ENCODE measurements around the gene LRP5. TPM values are rescaled to one million over a fixed set of nuclear protein-coding genes. Genes with fewer than 3 reads are reported as not detected.

LRP5 gene
- total RNA-seq, 2 experiments from 2014 or later, result 10.5 to 15.3 TPM

DNA sequence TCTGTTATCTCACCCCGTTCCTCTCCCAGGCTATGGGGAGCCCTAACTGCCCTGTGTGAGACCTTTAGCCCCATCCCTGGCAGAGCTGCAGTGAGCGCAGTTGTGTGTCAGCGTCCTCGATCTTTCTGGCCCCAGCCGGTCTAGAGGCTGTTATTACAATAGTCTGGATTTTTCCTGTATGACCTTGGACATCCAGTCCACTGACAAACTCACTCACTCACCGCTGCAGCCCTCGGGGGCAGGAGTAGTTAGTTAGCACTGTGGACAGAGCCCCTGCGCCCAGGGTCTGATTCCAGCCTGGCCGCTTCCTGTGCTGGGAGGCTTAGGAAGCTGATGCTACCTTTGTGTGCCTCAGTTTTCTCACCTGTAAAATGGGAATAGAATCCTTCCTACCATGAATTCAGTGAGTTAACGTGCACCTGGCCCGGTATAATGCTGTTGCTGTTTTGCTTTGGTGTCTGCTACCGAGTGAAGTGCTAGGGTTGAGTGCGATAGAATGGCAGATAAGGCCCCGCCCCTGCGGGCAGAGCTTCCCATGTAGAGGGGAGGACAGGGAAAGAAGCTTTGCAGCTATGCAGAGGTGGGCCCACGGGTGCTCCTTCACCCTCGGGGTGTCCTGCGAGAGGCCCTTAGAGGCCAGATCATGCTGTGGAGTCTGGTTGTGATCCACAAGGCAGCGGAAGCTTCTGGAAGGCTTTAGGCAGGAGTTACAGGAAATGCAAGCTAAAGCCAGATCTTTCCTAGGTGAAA lies 3.0 kb downstream of the LRP5 start:
- peaks cover 2% of the 10 kb centered on the region for H3K27me3 Mint-ChIP-seq
- intact Hi-C loops (cut with micrococcal nuclease), result loop anchor here (10.0 kb wide), 1 partner anchor 69 kb away; no protein-coding TSS in a partner anchor
- POLR2A ChIA-PET, result interaction anchor here (1.1 kb wide), 1 partner anchor 8 kb away, joined by 3 read pairs; no protein-coding TSS in a partner anchor
- DNase-seq, result no peak
- no peaks in the 10 kb centered on the region for H3K9me3 Mint-ChIP-seq
- no peak overlapping the region for H3K4me3 Mint-ChIP-seq
- CTCF ChIA-PET, result interaction anchor here (0.6 to 1.7 kb wide), 2 partner anchors 20 to 53 kb away, joined by 3 to 6 read pairs; no protein-coding TSS in a partner anchor
- H3K4me1 Mint-ChIP-seq (ENCODE audit: low read depth), result peaks cover 11% of the 10 kb centered on the region
- TF ChIP-seq, protein P1, sequence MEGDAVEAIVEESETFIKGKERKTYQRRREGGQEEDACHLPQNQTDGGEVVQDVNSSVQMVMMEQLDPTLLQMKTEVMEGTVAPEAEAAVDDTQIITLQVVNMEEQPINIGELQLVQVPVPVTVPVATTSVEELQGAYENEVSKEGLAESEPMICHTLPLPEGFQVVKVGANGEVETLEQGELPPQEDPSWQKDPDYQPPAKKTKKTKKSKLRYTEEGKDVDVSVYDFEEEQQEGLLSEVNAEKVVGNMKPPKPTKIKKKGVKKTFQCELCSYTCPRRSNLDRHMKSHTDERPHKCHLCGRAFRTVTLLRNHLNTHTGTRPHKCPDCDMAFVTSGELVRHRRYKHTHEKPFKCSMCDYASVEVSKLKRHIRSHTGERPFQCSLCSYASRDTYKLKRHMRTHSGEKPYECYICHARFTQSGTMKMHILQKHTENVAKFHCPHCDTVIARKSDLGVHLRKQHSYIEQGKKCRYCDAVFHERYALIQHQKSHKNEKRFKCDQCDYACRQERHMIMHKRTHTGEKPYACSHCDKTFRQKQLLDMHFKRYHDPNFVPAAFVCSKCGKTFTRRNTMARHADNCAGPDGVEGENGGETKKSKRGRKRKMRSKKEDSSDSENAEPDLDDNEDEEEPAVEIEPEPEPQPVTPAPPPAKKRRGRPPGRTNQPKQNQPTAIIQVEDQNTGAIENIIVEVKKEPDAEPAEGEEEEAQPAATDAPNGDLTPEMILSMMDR (IDR thresholded peaks at IDR 0.05), result no peak
- H3K36me3 Mint-ChIP-seq (ENCODE audit: low read depth), result no peaks in the 10 kb centered on the region
- no peak for ATAC-seq
- no peak overlapping the region for H3K27ac Mint-ChIP-seq

DNA sequence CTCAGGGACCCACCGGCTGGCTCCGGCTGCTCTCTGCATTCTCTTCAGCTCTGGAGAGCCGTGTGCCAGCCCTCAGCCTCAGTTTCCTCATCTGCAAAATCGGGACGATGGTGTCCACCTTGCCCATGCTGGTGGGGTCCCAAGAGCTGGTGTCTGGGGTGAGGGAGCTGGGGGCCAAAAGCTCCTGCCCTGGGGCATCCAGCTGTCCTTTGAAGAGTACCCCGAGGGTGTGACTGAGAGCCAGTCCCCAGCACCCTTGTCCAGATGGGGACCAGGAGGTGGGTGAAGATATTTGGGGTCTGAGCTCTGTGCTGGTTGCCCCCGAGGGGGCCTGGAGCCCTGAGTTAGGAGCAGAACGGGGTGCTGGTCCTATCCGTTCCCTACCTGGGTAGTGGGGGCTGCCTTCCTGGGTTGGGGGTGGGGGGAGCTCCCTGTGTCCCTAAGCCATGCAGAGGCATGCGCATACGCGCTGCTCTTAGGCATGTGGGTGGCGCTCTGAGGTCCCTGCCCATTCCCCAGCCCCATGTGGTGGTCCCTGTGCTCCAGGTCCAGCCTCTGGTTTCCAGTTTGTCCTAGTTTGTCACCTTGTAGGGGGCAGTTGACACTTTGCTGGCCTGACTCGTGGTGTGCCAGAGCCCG lies 4.9 kb downstream of the LRP5 start:
- TF ChIP-seq, protein P1 (IDR thresholded peaks at IDR 0.05), result no peak
- ChIA-PET POLR2A (no interaction called here), CTCF (interaction anchor here (0.8 kb wide), 1 partner anchor 60 kb away, joined by 3 read pairs; no protein-coding TSS in a partner anchor)
- H3K4me1 Mint-ChIP-seq (ENCODE audit: low read depth), result peaks cover 11% of the 10 kb centered on the region
- H3K27ac Mint-ChIP-seq, result no peak overlapping the region
- ATAC-seq (no peak), DNase-seq (no peak)
- H3K36me3 Mint-ChIP-seq (ENCODE audit: low read depth), result no peaks in the 10 kb centered on the region
- no peak overlapping the region for H3K4me3 Mint-ChIP-seq
- peaks cover 2% of the 10 kb centered on the region for H3K27me3 Mint-ChIP-seq
- intact Hi-C loops (cut with micrococcal nuclease), result loop anchor here (10.0 kb wide), 1 partner anchor 68 kb away; no protein-coding TSS in a partner anchor
- no peaks in the 10 kb centered on the region for H3K9me3 Mint-ChIP-seq

DNA sequence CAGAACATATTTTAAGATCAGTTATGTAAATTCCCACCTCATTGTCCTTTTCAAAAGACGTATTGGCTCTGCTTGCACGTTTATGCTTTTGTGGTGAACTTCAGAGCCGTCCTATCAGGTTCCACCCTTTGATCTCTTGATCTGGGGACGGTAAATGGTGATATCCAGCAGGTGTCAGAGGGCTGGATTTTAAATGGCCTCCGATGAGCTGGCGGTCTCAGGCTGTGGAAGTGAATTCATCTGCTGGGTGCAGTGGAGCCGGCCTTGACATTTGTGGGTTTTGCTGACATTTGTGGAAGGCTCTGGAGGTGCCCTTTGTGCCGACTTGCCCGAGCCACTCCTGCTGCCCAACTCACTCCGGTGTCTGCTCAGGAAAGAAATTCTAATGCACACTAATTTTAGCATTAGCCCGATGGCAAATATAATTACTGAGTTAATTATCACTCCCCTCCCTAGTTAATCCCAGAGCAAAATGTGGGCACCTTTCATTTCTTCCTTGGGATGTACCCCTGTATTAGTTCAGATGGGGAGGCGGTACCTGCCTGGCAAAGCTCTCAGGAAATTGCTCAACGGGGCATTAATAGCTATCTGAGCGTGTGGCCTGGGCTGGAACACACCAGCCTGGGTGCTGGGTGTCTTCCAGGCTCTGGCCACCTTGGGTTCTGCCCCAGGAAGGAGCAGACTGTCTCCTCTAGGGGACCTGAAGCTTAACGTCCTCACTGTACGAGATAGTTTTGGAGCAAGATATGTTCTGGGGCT lies 9.1 kb downstream of the LRP5 start:
- no peaks in the 10 kb centered on the region for H3K4me1 Mint-ChIP-seq (ENCODE audit: low read depth)
- POLR2A ChIA-PET, result interaction anchor here (0.8 kb wide), 1 partner anchor 10 kb away, joined by 3 read pairs; no protein-coding TSS in a partner anchor
- intact Hi-C loops (cut with micrococcal nuclease), result no loop called here
- H3K4me3 Mint-ChIP-seq, result no peak overlapping the region
- H3K27me3 Mint-ChIP-seq, result no peaks in the 10 kb centered on the region
- CTCF ChIA-PET, result no interaction called here
- no peaks in the 10 kb centered on the region for H3K36me3 Mint-ChIP-seq (ENCODE audit: low read depth)
- H3K27ac Mint-ChIP-seq, result no peak overlapping the region
- no peak for ATAC-seq
- H3K9me3 Mint-ChIP-seq, result no peaks in the 10 kb centered on the region
- DNase-seq, result no peak
- TF ChIP-seq, protein P1 (IDR thresholded peaks at IDR 0.05), result no peak

- ChIA-PET POLR2A (interaction anchor here (0.8 kb wide), 1 partner anchor 9 kb away, joined by 3 read pairs; no protein-coding TSS in a partner anchor), CTCF (no interaction called here)
- Mint-ChIP-seq H3K27me3 (no peaks in the 10 kb centered on the region), H3K27ac (no peak overlapping the region), H3K4me1 (ENCODE audit: low read depth) (no peaks in the 10 kb centered on the region), H3K36me3 (ENCODE audit: low read depth) (no peaks in the 10 kb centered on the region), H3K4me3 (no peak overlapping the region), H3K9me3 (no peaks in the 10 kb centered on the region)
- TF ChIP-seq, protein P1 (IDR thresholded peaks at IDR 0.05), result no peak
- ATAC-seq (no peak), DNase-seq (no peak)
- intact Hi-C loops (cut with micrococcal nuclease), result no loop called here
These were observed 9.7 kb downstream of the LRP5 start for GRCh38 chr11:68322052-68322430.
